ENCODE data around the gene TBC1D30. TPM values are rescaled to one million over a fixed set of nuclear protein-coding genes. Genes with fewer than 3 reads are reported as not detected.
"Not testable (repeated sequence)": the region's sequence is repeated elsewhere in the genome, so short reads cannot be mapped to it uniquely, and the experiment has no call there.

Gene TBC1D30
- total RNA-seq, 4 donors from 2014 or later, result 1.9 to 4.0 (median 2.7) TPM

DNA sequence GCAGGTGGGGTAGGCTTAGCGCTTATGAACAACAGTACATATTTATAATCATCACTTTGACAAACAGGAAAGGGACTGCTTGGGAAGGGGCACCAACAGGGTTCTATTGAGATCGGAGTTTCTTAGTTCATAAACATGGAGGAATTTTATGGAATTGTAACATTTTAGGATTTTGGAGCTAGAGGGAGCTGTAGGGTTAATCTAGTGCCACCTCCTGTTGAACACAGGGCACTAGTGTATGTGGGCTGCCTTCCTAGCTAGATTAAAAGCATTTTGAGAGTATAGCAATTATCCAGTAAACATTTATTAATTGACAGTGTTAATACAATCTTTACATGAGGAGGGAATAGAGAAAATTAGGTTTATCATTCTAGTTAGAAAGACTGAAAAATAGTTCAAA lies 23.1 kb upstream of the TBC1D30 start:
- no peak for DNase-seq (ENCODE audit: extremely low spot score)
- 70% methylated on average over 2 of the region's 2 CpGs for WGBS
- H3K27me3 ChIP-seq, result peaks cover 0 to 17% (median 0%) of the 10 kb centered on the region in 4 donors
- H3K36me3 ChIP-seq, result no peaks in the 10 kb centered on the region
- TF ChIP-seq POLR2AphosphoS5 (IDR thresholded peaks at IDR 0.05) (no peak), POLR2A (IDR thresholded peaks at IDR 0.05; ENCODE audit: low read depth) (no peak), EP300 (IDR thresholded peaks at IDR 0.05) (no peak)
- TF ChIP-seq, protein P1, sequence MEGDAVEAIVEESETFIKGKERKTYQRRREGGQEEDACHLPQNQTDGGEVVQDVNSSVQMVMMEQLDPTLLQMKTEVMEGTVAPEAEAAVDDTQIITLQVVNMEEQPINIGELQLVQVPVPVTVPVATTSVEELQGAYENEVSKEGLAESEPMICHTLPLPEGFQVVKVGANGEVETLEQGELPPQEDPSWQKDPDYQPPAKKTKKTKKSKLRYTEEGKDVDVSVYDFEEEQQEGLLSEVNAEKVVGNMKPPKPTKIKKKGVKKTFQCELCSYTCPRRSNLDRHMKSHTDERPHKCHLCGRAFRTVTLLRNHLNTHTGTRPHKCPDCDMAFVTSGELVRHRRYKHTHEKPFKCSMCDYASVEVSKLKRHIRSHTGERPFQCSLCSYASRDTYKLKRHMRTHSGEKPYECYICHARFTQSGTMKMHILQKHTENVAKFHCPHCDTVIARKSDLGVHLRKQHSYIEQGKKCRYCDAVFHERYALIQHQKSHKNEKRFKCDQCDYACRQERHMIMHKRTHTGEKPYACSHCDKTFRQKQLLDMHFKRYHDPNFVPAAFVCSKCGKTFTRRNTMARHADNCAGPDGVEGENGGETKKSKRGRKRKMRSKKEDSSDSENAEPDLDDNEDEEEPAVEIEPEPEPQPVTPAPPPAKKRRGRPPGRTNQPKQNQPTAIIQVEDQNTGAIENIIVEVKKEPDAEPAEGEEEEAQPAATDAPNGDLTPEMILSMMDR (IDR thresholded peaks at IDR 0.05), result no peak
- H3K4me3 ChIP-seq, result no peak overlapping the region
- H3K4me1 ChIP-seq, result no peaks in the 10 kb centered on the region
- intact Hi-C loops (cut with DNase I), result no loop called here
- H3K27ac ChIP-seq (replicated peaks in 1 of 4), result no peak overlapping the region
- H3K9me3 ChIP-seq, result no peaks in the 10 kb centered on the region

DNA sequence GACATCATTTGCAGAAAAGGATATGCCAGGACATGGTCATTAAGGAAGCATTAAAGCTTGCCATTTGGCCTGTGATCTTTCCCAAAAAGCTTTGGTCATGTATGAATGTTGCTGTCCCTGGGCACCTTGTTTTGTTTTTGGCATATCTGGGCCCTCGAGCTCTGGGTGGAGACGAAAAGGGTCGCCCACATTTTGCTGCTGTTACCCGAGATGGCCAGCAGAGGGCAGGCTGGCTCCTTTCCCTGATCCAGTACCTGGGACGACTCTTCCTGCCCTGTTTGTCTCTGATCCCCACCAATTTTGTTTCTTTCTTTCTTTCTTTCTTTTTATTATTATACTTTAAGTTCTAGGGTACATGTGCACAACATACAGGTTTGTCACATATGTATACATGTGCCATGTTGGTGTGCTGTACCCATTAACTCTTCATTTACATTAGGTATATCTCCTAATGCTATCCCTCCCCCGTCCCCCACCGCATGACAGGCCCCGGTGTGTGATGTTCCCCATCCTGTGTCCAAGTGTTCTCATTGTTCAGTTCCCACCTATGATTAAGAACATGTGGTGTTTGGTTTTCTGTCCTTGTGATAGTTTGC lies 22.2 kb upstream of the TBC1D30 start:
- peaks cover 0 to 17% (median 0%) of the 10 kb centered on the region in 4 donors for H3K27me3 ChIP-seq
- H3K27ac ChIP-seq (replicated peaks in 1 of 4); H3K4me3 ChIP-seq; DNase-seq (ENCODE audit: extremely low spot score); H3K4me1 ChIP-seq; H3K9me3 ChIP-seq; intact Hi-C loops (cut with DNase I); H3K36me3 ChIP-seq: not testable (repeated sequence)
- 40% methylated on average over 8 of the region's 8 CpGs for WGBS
- TF ChIP-seq, protein P1 (IDR thresholded peaks at IDR 0.05), result peak; percentile 61 to 77 (median 70)

DNA sequence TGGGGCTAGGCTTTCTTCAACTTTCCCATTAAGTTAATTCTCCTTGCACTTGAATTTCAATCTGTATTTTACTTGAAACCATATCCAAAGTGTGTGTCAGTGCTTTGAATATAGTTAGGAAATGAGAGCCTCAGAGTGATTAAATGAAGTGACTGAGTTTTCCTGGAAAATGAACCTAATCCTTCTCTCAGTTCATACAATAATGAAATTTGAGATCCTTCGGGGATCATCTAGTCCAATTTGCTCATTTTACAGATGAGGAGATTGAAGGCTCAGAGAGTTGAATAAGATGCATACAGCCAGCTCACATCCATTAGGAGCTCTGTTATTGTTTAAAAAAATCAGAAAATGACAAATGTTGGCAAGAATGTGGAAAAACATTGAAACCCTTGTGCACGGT lies 18.3 kb upstream of the TBC1D30 start:
- intact Hi-C loops (cut with DNase I), result no loop called here
- no peak for DNase-seq (ENCODE audit: extremely low spot score)
- TF ChIP-seq POLR2AphosphoS5 (IDR thresholded peaks at IDR 0.05), result no peak
- no peak for TF ChIP-seq POLR2A (IDR thresholded peaks at IDR 0.05; ENCODE audit: low read depth)
- TF ChIP-seq, protein P1 (IDR thresholded peaks at IDR 0.05), result no peak
- TF ChIP-seq EP300 (IDR thresholded peaks at IDR 0.05), result no peak
- Histone ChIP-seq H3K36me3 (no peaks in the 10 kb centered on the region), H3K27me3 (peaks cover 0 to 17% (median 0%) of the 10 kb centered on the region in 4 donors), H3K27ac (replicated peaks in 1 of 4) (no peak overlapping the region), H3K9me3 (no peaks in the 10 kb centered on the region), H3K4me1 (no peaks in the 10 kb centered on the region), H3K4me3 (no peak overlapping the region)
- 68% methylated on average over 2 of the region's 2 CpGs for WGBS

DNA sequence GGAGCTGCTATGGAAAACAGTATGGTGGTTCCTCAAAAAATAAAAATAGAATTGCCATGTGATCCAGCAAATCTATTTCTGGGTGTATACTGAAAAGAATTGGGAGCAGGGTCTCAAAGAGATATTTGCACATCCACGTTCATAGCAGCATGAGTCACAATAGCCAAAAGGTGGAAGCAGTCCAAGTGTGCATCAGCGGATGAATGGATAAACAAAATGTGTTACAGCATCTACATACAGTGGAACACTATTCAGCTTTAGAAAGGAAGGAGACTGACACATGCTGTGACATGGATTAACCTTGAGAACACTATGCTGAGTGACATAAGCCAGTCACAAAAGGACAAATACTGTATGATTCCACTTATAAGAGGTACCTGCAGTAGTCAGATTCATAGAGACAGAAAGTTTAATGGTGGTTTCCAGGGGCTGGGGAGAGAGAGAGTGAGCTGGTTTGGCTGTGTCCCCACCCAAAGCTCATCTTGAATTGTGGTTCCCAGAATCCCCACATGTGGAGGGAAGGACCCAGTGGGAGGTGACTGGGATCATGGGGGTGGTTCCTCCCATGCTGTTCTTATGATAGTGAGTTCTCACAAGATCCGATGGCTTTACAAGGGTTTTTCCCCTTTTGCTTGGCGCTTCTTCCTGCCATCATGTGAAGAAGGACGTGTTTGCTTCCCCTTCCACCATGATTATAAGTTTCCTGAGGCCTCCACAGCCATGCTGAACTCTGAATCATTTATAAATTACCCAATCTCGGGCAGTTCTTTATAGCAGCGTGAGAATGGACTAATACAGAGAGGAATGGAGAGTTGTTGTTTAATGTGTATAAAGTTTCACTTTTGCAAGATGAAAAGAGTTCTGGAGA lies 17.6 kb upstream of the TBC1D30 start:
- intact Hi-C loops (cut with DNase I), result no loop called here
- Histone ChIP-seq H3K27ac (replicated peaks in 1 of 4) (no peak overlapping the region), H3K36me3 (no peaks in the 10 kb centered on the region), H3K27me3 (peaks cover 0 to 17% (median 0%) of the 10 kb centered on the region in 4 donors), H3K9me3 (no peaks in the 10 kb centered on the region), H3K4me1 (no peaks in the 10 kb centered on the region), H3K4me3 (no peak overlapping the region)
- no peak for DNase-seq (ENCODE audit: extremely low spot score)
- 74% methylated on average over 7 of the region's 7 CpGs for WGBS
- TF ChIP-seq, protein P1 (IDR thresholded peaks at IDR 0.05), result no peak
- TF ChIP-seq POLR2AphosphoS5 (IDR thresholded peaks at IDR 0.05) (no peak), POLR2A (IDR thresholded peaks at IDR 0.05; ENCODE audit: low read depth) (no peak), EP300 (IDR thresholded peaks at IDR 0.05) (no peak)
